ENCODE results near the gene ACOXL. TPM values are rescaled to one million over a fixed set of nuclear protein-coding genes. Genes with fewer than 3 reads are reported as not detected.

Gene ACOXL
- total and polyA plus RNA-seq, 9 of the 15 experiments (the other 6 are each of a cell fraction or from before 2014, with no cell fraction given): 0.31 to 0.56 TPM; not detected in 7

- no peak overlapping the region for H3K4me3 ChIP-seq
- no peaks in the 10 kb centered on the region for H3K9me1 ChIP-seq (ENCODE audit: control insufficient read depth, insufficient read depth, low read length)
- DNase-seq (ENCODE audit: extremely low read depth in 1 of 4, low spot score in 3 of 4) (no peak), ATAC-seq (no peak), FAIRE-seq (no peak)
- H2AFZ ChIP-seq (ENCODE audit: low read depth, low read length): no peak overlapping the region
- BruUV-seq (replicated peaks): no TSS peak
- no peak overlapping the region for H3K27ac ChIP-seq (ENCODE audit: extremely low read depth, low read depth, low read length)
- H3K9me3 ChIP-seq (replicated peaks; ENCODE audit: control insufficient read depth, insufficient read depth, low read depth, low read length): no peaks in the 10 kb centered on the region
- CTCF ChIA-PET (ENCODE audit: low intra/inter-chr PET ratio): no interaction called here
- TF ChIP-seq ZZZ3 (IDR thresholded peaks at IDR 0.05): no peak
- TF ChIP-seq, protein P1, sequence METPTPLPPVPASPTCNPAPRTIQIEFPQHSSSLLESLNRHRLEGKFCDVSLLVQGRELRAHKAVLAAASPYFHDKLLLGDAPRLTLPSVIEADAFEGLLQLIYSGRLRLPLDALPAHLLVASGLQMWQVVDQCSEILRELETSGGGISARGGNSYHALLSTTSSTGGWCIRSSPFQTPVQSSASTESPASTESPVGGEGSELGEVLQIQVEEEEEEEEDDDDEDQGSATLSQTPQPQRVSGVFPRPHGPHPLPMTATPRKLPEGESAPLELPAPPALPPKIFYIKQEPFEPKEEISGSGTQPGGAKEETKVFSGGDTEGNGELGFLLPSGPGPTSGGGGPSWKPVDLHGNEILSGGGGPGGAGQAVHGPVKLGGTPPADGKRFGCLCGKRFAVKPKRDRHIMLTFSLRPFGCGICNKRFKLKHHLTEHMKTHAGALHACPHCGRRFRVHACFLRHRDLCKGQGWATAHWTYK (CRISPR knock-in tag; IDR thresholded peaks at IDR 0.05): no peak
- no peak for TF ChIP-seq MBD2 (IDR thresholded peaks at IDR 0.05; ENCODE audit: borderline replicate concordance, low read depth)
- no peak for TF ChIP-seq BCOR (IDR thresholded peaks at IDR 0.05)
- TF ChIP-seq, protein P2, sequence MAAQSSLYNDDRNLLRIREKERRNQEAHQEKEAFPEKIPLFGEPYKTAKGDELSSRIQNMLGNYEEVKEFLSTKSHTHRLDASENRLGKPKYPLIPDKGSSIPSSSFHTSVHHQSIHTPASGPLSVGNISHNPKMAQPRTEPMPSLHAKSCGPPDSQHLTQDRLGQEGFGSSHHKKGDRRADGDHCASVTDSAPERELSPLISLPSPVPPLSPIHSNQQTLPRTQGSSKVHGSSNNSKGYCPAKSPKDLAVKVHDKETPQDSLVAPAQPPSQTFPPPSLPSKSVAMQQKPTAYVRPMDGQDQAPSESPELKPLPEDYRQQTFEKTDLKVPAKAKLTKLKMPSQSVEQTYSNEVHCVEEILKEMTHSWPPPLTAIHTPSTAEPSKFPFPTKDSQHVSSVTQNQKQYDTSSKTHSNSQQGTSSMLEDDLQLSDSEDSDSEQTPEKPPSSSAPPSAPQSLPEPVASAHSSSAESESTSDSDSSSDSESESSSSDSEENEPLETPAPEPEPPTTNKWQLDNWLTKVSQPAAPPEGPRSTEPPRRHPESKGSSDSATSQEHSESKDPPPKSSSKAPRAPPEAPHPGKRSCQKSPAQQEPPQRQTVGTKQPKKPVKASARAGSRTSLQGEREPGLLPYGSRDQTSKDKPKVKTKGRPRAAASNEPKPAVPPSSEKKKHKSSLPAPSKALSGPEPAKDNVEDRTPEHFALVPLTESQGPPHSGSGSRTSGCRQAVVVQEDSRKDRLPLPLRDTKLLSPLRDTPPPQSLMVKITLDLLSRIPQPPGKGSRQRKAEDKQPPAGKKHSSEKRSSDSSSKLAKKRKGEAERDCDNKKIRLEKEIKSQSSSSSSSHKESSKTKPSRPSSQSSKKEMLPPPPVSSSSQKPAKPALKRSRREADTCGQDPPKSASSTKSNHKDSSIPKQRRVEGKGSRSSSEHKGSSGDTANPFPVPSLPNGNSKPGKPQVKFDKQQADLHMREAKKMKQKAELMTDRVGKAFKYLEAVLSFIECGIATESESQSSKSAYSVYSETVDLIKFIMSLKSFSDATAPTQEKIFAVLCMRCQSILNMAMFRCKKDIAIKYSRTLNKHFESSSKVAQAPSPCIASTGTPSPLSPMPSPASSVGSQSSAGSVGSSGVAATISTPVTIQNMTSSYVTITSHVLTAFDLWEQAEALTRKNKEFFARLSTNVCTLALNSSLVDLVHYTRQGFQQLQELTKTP (IDR thresholded peaks at IDR 0.05; ENCODE audit: low read depth in 1 of 2, partially characterized antibody in 2 of 2): no peak
- TF ChIP-seq NR2C2 (CRISPR knock-in tag; IDR thresholded peaks at IDR 0.05): no peak
- TF ChIP-seq NR2C2 (tag; IDR thresholded peaks at IDR 0.05): no peak
- TF ChIP-seq ZBTB34 (CRISPR knock-in tag; IDR thresholded peaks at IDR 0.05): no peak
- TF ChIP-seq GTF2A2 (tag; IDR thresholded peaks at IDR 0.05): no peak
- no peak for TF ChIP-seq MLX (CRISPR knock-in tag; conservative IDR thresholded peaks at IDR 0.05)
- no peak for TF ChIP-seq MYC (IDR thresholded peaks at IDR 0.05; ENCODE audit: low read depth, low read length)
- no peak for TF ChIP-seq MYC (CRISPR knock-in tag; IDR thresholded peaks at IDR 0.05; ENCODE audit: borderline replicate concordance, low read depth)
- TF ChIP-seq PPARD (CRISPR knock-in tag; IDR thresholded peaks at IDR 0.05): no peak
- TF ChIP-seq ATF6 (CRISPR knock-in tag; IDR thresholded peaks at IDR 0.05): no peak
- peaks cover 5 to 41% of the 10 kb centered on the region in 2 experiments for H3K27me3 ChIP-seq (ENCODE audit: control insufficient read depth in 2 of 2, insufficient read depth in 2 of 2, low read length in 2 of 2)
- no peaks in the 10 kb centered on the region for H3K4me1 ChIP-seq (replicated peaks in 1 of 2; ENCODE audit: control insufficient read depth in 2 of 2, insufficient read depth in 2 of 2, low read length in 2 of 2)
- H3K79me2 ChIP-seq (ENCODE audit: control insufficient read depth, insufficient read depth, low read length): no peaks in the 10 kb centered on the region
- H3K4me2 ChIP-seq (ENCODE audit: insufficient read depth, low read length): no peak overlapping the region
- H4K20me1 ChIP-seq (replicated peaks; ENCODE audit: control insufficient read depth, insufficient read depth, low read length): no peaks in the 10 kb centered on the region; the same call in 1 of the 2 replicates
- intact Hi-C loops (cut with micrococcal nuclease): no loop called here
- H3K9ac ChIP-seq (ENCODE audit: insufficient read depth in 1 of 2, low read depth in 2 of 2, low read length in 2 of 2): no peak overlapping the region
- H3K36me3 ChIP-seq (ENCODE audit: control insufficient read depth, insufficient read depth, low read length): no peaks in the 10 kb centered on the region
- POLR2A ChIA-PET: no interaction called here
- 5% methylated on average over 2 of the region's 2 CpGs for WGBS (ENCODE audit: insufficient coverage, low coverage, missing lambda C conversion rate)
- in situ Hi-C loops (cut with MboI): no loop called here
Measured at GRCh38 chr2:110843496-110843895, 111.1 kb downstream of the ACOXL start.

All from K562 (cell line).